Lower leg skin (tissue), 3 donors: ENCODE data around the gene ARHGAP12.

Experiments used
- CTCF ChIP-seq, 3 donors: fragments of 450-650 bp; IDR thresholded peaks; one replicate each; pipeline ENCODE4 v1.5.1; 2016; ENCODE audit warnings: antibody characterized with exemption in 3 of 3, mild to moderate bottlenecking in 3 of 3, moderate library complexity in 2 of 3
- POLR2A ChIP-seq, 2 donors: fragments of 450-650 bp; IDR thresholded peaks; one replicate each; pipeline ENCODE4 v1.6.1; 2016 to 2017; ENCODE audit warnings: antibody characterized with exemption in 2 of 2, mild to moderate bottlenecking in 1 of 2, moderate library complexity in 1 of 2

- no peak for TF ChIP-seq CTCF (IDR thresholded peaks at IDR 0.05)
- no peak for TF ChIP-seq POLR2A (IDR thresholded peaks at IDR 0.05)
Observed at GRCh38 chr10:31838709-31839108, 89.9 kb downstream of the ARHGAP12 start.
